ENCODE data around the gene ZNF273.
"Not testable (repeated sequence)": the region's sequence is repeated elsewhere in the genome, so short reads cannot be mapped to it uniquely, and the experiment has no call there.

The ZNF273 gene

GRCh38 chr7:64944667-64945502 lies 41.8 kb downstream of the ZNF273 start:
- DNase-seq (ENCODE audit: low spot score) = not testable (repeated sequence)

GRCh38 chr7:64945503-64946175 lies 42.6 kb downstream of the ZNF273 start:
- DNase-seq (ENCODE audit: low spot score) = peak; percentile 62

GRCh38 chr7:64946772-64947171 lies 43.7 kb downstream of the ZNF273 start:
- no peak for DNase-seq (ENCODE audit: low spot score)

GRCh38 chr7:64947252-64948000 lies 44.4 kb downstream of the ZNF273 start:
- DNase-seq (ENCODE audit: low spot score) = no peak

GRCh38 chr7:64948774-64949173 lies 45.7 kb downstream of the ZNF273 start:
- DNase-seq (ENCODE audit: low spot score) = not testable (repeated sequence)

- DNase-seq (ENCODE audit: low spot score) = not testable (repeated sequence)
Measured at GRCh38 chr7:64950673-64951072, 47.6 kb downstream of the ZNF273 start.

GRCh38 chr7:64951250-64951848 lies 48.3 kb downstream of the ZNF273 start:
- DNase-seq (ENCODE audit: low spot score) = peak; percentile 66

- DNase-seq (ENCODE audit: low spot score) = no peak
Measured at GRCh38 chr7:64959072-64959747, 56.1 kb downstream of the ZNF273 start.

GRCh38 chr7:64965594-64965993 lies 62.5 kb downstream of the ZNF273 start:
- no peak for DNase-seq (ENCODE audit: low spot score)

- no peak for DNase-seq (ENCODE audit: low spot score)
Measured at GRCh38 chr7:64978497-64979203, 75.6 kb downstream of the ZNF273 start.
